HG02588 (cell line): ENCODE measurements around the gene CTNNA2.

ENCODE experiments used
- ATAC-seq: cut with Tn5 transposase; IDR thresholded peaks from one replicate; pipeline ENCODE4 v1.9.1; 2021; ENCODE audit warnings: mild to moderate bottlenecking, moderate library complexity; ENCODE audit not compliant: unreplicated experiment

CTNNA2 gene

DNA sequence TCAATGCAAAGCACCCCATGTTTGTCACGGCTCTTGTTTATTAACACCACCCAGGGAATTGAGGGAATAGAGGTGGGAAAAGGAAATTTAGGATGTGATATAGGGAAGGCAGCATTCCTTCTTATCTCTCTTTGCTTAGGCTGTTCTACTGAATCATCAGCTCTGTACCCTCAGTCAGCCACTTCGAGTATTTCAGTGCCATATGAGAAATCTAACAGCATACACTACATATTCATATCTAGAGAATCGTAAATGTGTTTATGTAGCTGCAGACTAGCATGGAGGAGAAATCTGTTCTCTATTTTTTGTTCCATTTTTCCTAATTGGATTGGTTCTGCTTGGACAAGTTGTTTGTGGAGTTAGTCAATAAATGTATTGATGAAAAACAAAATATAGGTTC lies 187.8 kb downstream of the CTNNA2 start:
- ATAC-seq, result no peak

DNA sequence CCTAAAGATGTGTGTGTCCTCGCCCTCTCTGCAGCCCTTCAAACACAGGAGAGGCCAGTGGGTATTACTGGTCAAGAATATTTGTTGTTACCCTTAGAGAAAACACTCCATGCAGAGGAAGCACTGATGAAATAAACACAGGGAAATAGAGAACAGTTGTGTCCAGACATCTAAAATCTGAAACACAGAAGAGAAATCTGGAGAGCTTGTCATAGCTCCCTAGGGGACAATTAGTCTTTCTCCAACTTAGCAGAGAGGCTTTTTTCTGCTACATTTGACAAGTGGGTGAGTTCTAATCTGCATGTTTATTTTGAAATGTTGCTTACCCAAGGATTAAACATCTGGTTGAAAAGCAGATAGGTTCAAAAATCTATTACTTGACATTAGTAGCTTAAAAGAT lies 190.1 kb downstream of the CTNNA2 start:
- ATAC-seq, result no peak

- no peak for ATAC-seq
Observed at GRCh38 chr2:79711098-79711497, 198.2 kb downstream of the CTNNA2 start.

DNA sequence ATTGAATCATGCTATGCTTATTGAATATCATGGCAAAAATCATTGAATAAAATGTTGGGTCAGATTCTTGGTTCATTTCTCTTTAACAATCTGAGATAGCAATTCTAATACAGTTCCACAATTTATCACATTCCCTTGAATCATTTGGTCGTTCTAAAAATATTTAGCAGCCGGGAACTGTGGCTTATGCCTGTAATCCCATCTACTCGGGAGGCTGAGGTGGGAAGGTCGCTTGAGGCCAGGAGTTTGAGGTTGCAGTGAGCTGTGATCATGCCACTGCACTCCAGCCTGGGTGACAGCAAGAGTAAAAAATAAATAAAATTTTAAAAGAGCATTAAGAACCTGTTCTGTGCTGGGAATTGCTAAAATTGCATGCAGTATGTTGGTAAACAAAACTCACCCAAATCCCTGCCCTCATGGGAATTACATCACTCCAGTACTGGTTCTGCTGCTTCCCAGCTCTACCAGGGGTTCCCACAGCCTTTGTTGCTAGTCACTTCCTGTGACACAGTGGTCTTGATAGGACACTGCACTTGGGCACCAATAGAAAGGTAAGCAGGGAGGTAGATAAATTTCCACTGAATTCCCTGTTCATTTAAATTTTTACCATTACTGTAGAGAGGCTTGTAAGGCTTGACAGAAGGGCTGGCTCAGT lies 200.4 kb downstream of the CTNNA2 start:
- no peak for ATAC-seq

DNA sequence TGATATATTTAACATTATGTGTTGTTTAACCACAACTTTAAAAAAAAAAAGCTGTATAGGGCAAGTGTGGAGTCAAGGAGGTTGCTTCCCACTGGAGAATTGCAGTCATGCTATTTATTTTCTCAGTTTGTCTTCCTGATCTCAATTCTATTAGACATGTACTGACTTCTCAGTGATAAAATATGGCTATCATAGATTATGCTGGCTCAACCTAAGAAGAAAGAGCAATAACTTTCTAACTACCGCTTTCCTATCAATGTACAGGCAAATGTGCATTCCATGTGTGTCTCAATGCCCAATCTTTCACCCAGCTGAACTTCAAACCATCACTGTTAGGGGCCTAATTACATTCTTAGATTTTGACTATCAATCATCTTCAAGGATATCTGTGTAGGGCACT lies 201.4 kb downstream of the CTNNA2 start:
- no peak for ATAC-seq

GRCh38 chr2:79715338-79715737 lies 202.5 kb downstream of the CTNNA2 start:
- ATAC-seq, result no peak

DNA sequence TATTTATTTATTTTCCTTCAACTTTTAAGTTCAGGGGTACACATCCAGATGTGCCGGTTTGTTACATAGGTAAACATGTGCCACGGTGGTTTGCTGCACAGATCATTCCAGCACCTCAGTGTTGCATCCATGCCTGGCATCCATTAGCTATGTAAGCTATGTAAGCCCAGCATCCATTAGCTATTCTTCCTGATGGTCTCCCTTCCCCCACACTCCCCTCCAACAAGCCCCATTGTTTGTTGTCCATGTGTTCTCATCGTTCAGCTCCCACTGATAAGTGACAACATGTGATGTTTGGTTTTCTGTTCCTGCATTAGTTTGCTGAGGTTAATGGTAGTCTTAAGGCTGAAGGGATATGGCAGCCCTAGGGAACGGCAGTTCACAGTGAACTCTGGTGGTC lies 203.4 kb downstream of the CTNNA2 start:
- no peak for ATAC-seq

DNA sequence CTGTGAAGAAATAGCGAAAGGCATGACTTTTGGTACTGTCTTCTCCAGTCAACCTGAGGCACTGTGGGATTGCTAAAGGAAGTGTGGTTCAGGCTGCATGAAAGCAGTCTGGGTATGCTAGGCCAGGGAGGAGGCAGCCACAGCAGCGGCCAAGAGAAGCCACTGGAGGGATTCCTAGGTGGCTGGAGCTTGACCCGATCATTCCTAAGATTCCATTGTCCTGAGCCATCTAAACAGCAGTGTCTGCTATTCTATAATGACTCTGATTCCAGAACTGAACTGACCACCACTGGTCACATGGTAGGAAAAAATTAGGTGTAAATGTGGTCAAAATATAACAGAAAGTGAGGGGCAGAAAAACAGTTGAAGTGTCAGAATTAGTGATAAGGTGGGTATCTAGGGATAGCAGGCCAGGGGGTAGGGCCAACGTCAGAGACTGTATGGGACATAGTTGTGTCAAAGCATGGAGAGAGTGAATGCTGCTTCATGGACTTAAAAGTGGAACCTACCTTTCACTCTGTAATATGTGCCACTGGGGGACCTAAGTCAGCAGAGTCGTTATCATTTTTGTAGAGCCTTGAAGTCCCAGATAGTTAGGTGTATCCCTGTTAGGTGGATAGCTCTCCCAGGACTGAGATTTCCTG lies 204.6 kb downstream of the CTNNA2 start:
- no peak for ATAC-seq

DNA sequence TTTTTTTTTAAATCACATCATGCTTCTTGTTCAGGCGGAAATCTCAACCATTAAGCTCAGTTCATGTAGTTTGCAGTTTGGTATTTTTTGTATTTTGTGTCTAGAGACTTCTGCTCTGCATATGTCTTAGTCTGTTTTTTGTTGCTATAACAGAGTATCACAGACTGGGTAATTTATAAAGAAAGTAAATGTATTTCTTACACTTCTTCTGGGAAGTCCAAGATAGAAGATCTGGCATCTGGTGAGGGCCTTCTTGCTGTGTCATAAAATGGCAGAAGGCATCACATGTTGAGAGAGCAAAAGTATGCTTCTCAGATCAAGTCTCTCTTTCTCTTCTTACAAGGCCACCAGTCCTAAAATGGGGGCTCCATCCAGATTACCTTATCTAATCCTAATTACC lies 208.2 kb downstream of the CTNNA2 start:
- no peak for ATAC-seq

- no peak for ATAC-seq
Observed at GRCh38 chr2:79721966-79722365, 209.1 kb downstream of the CTNNA2 start.

DNA sequence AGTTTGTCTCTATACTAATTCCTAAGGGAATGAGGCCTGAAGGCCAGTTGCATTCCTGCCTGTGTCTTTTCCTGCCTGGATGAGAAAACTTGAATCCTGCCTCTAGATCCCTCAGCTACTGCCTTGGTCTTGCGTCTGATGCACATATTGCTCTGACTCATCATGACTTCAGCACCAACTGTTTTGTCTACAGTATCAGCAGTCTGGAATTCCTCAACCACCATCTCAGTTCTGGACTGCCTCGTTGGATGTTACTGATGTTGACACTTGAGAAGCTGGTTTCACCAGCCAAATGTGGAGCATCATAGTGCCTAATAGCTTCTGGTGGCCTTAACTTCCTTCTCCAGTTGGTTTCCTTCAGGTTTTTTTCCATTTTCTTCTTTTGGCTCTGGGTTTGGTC lies 211.0 kb downstream of the CTNNA2 start:
- no peak for ATAC-seq

- ATAC-seq, result no peak
Observed at GRCh38 chr2:79729532-79729931, 216.7 kb downstream of the CTNNA2 start.

DNA sequence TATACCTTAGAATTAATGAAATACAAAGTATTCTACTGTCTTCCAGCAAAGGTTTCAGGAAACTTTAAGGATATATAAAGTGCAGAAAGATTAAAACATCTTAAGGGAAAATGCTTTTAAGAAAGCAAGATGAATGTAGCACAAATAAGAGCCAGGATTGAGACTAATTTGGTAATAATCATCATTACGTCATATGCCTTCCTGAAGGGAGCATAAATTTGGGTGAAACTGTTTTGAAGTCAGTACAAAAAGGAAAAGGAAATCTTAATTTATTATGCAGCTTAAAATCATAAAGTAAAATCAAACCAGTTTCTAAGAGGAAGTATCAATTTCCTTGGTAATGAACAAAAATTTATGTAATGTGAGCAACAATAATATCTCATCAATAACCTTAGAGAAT lies 221.7 kb downstream of the CTNNA2 start:
- no peak for ATAC-seq

- ATAC-seq, result no peak
Observed at GRCh38 chr2:79740879-79741443, 228.1 kb downstream of the CTNNA2 start.

DNA sequence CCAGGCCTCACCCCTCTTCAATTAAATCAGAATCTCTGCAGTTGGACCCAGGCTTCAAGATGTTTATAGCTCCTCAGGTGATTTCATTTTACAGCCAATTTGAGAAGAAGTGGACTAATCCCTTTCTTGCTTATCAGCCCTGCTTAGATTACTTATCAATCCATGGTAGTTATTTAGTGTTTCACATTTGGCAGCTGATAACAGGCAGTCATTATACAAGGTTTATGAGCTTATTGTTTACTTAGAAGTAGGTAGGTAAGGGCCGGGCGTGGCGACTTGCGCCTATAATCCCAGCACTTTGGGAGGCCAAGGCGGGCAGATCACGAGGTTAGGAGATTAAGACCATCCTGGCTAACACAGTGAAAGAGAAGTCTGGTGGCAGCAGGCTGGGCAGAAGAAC lies 237.5 kb downstream of the CTNNA2 start:
- ATAC-seq, result no peak

- ATAC-seq, result no peak
Observed at GRCh38 chr2:79757526-79757925, 244.7 kb downstream of the CTNNA2 start.

GRCh38 chr2:79758042-79758441 lies 245.2 kb downstream of the CTNNA2 start:
- ATAC-seq, result no peak

DNA sequence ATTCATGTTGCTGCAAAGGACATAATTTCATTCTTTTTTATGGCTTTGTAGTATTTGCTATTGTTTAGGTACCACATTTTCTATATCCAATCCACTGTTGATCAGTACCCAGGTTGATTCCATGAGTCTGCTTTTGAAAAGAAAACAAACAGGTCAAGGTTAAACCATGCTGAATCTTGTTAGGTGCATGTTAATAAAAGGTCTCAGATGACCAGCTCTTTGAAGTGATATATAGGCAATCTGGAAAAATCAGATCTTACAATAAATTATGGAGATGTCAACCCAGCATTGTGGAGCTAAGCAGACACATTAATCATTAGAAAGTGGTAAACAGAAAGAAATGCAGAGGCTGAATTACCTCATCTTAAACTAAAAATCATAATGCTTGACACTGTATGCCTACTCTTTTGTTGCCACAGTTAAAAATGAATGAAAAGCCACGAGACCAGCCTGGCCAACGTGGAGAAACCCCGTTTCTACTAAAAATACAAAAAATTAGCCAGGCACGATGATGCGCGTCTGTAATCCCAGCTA lies 246.0 kb downstream of the CTNNA2 start:
- no peak for ATAC-seq

DNA sequence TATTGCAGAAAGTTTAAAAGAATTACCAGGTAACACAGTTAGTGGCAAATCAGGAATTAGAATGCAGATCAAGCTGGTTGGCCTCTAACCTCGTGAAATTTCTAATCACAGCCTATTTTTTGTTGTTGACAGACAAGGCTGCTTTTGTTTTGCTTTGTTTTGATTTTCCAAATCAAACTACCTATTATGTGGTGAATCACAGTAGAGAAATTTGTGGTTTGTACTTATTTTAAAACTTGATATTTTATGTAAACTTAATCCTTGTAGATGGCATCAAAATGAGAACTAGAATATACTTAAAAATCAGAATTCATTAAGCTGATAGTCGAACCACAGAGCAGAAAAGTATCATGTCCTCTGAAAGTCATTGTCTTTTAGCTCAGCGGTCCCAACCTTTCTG lies 258.1 kb downstream of the CTNNA2 start:
- no peak for ATAC-seq

DNA sequence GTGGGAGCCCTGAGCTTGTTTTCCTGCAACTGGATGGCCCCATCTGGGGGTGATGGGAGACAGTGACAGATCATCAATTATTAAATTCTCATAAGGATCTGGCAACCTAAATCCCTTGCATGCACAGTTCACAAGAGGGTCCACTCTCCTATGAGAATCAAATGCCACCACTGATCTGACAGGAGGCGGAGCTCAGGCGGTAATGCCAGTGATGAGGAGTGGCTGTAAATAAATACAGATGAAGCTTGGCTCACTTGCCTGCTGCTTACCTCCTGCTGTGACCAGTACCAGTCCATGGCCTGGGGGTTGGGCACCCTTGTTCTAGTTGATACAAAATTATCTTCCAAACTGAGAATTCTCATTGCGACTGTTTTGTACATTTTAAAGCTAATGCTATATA lies 258.6 kb downstream of the CTNNA2 start:
- ATAC-seq, result no peak

- ATAC-seq, result no peak
Observed at GRCh38 chr2:79774016-79774415, 261.2 kb downstream of the CTNNA2 start.

- no peak for ATAC-seq
Observed at GRCh38 chr2:79776461-79776860, 263.6 kb downstream of the CTNNA2 start.
